Right ventricle myocardium superior (tissue), 1 donor: ENCODE data around the gene MCUR1. TPM values are rescaled to one million over a fixed set of nuclear protein-coding genes. Genes with fewer than 3 reads are reported as not detected.
A peak's percentile ranks its signal among the peaks of the same experiment; 100 is the strongest.

Experiments used
- ATAC-seq: fragments of 200-7000 bp; cut with Tn5 transposase; one replicate; pipeline ENCODE4 v1.9.1; 2020; ENCODE audit warnings: mild to moderate bottlenecking; ENCODE audit not compliant: poor library complexity
- DNase-seq: peaks from one replicate; pipeline ENCODE4 v3.0.0-alpha.2; 2020
- intact Hi-C: fragments of 100-400 bp; cut with DNase I; formaldehyde crosslinking; loops from one replicate; pipeline ENCODE4 v1.11.2; 2022
- total RNA-seq: library from RNA; stranded (reverse); fragmentation: NEBNext Ultra II Directional; extraction: Animal tissue kit (Norgen Biotek cat#: 25700); gene quantifications from one replicate; pipeline ENCODE4 v1.2.1, GENCODE V29; 2021
- donor health status: DM: no; HTN: yes; CAD: no; lungs with severe emphysema.

Gene MCUR1
- total RNA-seq, 1 donor from 2014 or later, result 35.7 TPM

DNA sequence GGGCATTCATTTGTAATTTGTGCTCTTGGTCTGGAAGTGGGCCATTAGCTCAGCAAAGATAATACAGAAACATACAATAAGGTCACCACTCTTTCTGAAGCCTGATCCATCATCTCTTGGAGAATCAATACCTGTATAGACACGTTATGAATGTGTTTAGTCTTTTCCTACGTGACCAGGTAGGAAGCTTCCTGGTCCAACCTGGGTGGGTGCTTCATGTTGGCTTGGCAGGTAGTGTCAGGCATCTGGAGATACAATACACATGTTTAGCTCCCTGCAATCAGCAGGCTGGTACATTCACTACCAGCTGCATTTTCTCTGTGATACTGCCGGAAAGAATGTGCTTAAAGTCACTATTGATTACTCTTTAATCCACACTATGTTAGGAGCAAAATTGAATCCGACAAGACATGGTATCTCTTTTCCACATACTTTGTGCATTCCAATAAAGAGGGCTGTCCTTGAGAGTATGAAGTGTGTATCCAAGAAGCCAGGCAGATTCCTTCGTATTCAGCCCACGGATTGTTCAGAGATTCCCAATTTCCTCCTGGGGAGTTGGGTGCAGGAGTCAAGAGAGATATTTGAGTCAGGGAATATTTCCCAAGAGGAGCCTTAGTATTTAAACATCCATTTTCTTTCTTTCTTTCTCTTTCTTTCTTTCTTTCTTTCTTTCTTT is 52.9 kb downstream of the MCUR1 start:
- no peak for DNase-seq
- intact Hi-C loops, result no loop called here
- ATAC-seq, result no peak

- ATAC-seq (peak; percentile 88), DNase-seq (no peak)
- intact Hi-C loops, result no loop called here
Observed at GRCh38 chr6:13760307-13761304, 53.8 kb downstream of the MCUR1 start.

GRCh38 chr6:13759025-13759424 is 55.3 kb downstream of the MCUR1 start:
- ATAC-seq (no peak), DNase-seq (no peak)
- intact Hi-C loops, result no loop called here

- intact Hi-C loops, result no loop called here
- ATAC-seq, result no peak
- DNase-seq, result no peak
Observed at GRCh38 chr6:13754644-13755043, 59.7 kb downstream of the MCUR1 start.

DNA sequence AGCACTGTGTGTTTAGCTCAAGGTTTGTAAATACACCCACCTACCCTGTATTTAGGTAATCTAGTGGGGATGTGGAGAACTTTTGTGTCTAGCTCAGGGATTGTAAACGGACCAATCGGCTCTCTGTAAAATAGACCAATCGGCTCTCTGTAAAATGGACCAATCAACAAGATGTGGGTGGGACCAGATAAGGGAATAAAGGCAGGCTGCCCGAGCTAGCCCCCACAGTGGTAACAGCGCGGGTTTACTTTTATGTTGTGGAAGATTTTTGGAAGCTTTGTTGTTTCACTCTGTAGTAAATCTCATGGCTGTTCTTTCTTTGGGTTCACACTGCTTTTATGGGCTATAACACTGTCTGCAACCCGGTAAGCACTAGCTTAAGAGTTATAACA is 70.6 kb downstream of the MCUR1 start:
- intact Hi-C loops, result no loop called here
- no peak for ATAC-seq
- no peak for DNase-seq

- intact Hi-C loops, result no loop called here
- no peak for ATAC-seq
Observed at GRCh38 chr6:13742961-13743735, 71.2 kb downstream of the MCUR1 start.

DNA sequence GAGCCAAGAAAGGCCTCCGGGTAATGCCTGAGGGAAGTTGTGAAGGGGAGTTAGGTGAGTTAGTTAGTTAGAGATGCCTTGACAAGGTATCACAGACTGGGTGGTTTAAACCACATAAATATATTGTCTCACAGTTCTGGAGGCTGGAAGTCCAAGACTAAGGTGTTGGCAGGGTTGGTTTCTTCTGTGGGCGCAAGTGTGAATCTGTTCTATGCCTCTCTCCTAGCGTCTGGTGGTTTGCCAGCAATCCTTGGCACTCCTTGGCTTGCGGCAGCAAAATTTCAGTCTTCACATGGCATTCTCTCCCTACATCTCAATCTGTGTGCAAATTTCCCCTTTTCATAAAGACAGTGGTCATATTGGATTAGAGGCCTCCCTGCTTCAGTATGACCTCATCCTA is 73.0 kb downstream of the MCUR1 start:
- ATAC-seq, result no peak
- no peak for DNase-seq
- intact Hi-C loops, result no loop called here

More at GRCh38 chr6:13742961-13743735, 71.2 kb downstream of the MCUR1 start:
- DNase-seq, result no peak

Other genes starting within 250 kb of the MCUR1 start
- gene SIRT5, start 240.0 kb downstream of the MCUR1 start, total RNA-seq, result 53.3 TPM
- 47.9 TPM for gene NOL7, start 199.2 kb downstream of the MCUR1 start, total RNA-seq
- 29.9 TPM for gene RANBP9, start 102.7 kb downstream of the MCUR1 start, total RNA-seq
- gene RNF182, start 110.4 kb upstream of the MCUR1 start, total RNA-seq, result not detected